ENCODE measurements around the gene ST6GALNAC1.
A peak's percentile ranks its signal among the peaks of the same experiment; 100 is the strongest.

ST6GALNAC1 gene

DNA sequence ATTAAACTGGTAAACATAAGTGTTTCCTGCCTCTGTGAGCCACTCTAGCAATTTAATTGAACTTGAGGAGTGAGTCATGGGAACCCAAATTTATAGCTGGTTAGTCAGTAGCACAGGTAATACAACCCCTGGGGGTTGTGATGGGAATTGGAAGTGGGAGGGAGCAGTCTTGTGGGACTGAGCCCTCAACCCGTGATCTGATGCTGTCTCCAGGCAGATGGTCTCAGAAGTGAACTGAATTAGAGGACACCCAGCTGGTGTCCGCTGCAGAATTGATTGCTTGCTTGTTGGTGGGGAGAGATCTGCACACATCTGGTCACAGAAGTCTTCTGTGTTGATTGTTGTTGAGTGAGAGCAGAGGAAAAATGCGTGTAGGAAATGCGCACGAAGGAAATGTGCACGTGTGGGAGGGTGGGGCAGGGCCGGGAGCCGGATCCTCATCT is 50.2 kb downstream of the ST6GALNAC1 start:
- DNase-seq = no peak
- WGBS = 85% methylated on average over 6 of the region's 8 CpGs
- Histone ChIP-seq H2BK15ac (ENCODE audit: low read depth, poor library complexity, severe bottlenecking) (no peak overlapping the region), H3K4me3 (ENCODE audit: insufficient read depth in 1 of 2, low read depth in 1 of 2, low read length in 2 of 2) (no peak overlapping the region), H2AK5ac (ENCODE audit: low read length, severe bottlenecking) (no peak overlapping the region), H4K91ac (ENCODE audit: low read length) (no peak overlapping the region), H3K14ac (ENCODE audit: low read length in 2 of 2) (peak overlapping the region in 1 of 2 experiments; percentile 71), H2BK12ac (ENCODE audit: low read length in 2 of 2) (no peak overlapping the region), H3K27me3 (ENCODE audit: control insufficient read depth in 1 of 2, insufficient read depth in 1 of 2, low read length in 2 of 2) (peaks cover 19 to 26% of the 10 kb centered on the region in 2 experiments), H3K9ac (ENCODE audit: low read length) (no peak overlapping the region), H3K79me1 (replicated peaks; ENCODE audit: low read length, poor library complexity, severe bottlenecking) (no peaks in the 10 kb centered on the region), H3K9me3 (ENCODE audit: control insufficient read depth, low read length) (no peaks in the 10 kb centered on the region), H3K4me2 (ENCODE audit: low read length, poor library complexity, severe bottlenecking) (no peak overlapping the region), H3K4me1 (ENCODE audit: control insufficient read depth, insufficient read depth, low read depth, low read length) (no peaks in the 10 kb centered on the region), H3K18ac (ENCODE audit: low read depth in 1 of 2, low read length in 2 of 2) (no peak overlapping the region), H2AFZ (ENCODE audit: low read depth, low read length) (no peak overlapping the region), H2BK120ac (ENCODE audit: low read depth, low read length) (no peak overlapping the region), H3K36me3 (ENCODE audit: control insufficient read depth in 1 of 2, insufficient read depth in 2 of 2, low read depth in 1 of 2, low read length in 2 of 2) (no peaks in the 10 kb centered on the region), H2BK5ac (ENCODE audit: low read depth, low read length, poor library complexity, severe bottlenecking) (no peak overlapping the region), H4K8ac (ENCODE audit: low read length) (no peak overlapping the region), H3K27ac (ENCODE audit: low read length, poor library complexity, severe bottlenecking) (no peak overlapping the region), H3K4ac (ENCODE audit: low read depth in 1 of 2, low read length in 2 of 2) (no peak overlapping the region), H3K23ac (ENCODE audit: low read length in 2 of 2) (no peak overlapping the region)

DNA sequence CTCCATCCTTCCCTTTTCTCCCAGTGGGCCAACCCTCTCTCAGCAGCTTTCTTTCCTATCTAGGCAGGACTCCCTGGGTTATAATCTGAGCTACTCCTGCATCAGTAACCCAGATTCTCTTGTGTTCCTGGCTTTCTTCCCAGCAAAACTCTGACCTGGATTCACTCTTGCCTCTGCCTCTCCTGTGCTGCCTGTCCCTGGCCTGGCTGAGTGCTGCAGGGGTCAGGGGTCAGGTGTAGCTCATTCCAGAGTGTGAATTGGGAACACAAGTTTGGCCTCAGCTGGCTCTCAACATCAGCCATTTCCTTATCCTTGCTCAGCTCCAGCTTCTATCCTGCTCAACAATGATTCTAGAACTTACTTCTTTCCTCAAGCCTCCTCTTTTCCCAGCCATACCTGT is 55.4 kb downstream of the ST6GALNAC1 start:
- H4K8ac ChIP-seq (ENCODE audit: low read length) = no peak overlapping the region

GRCh38 chr17:76586741-76587487 is 56.6 kb downstream of the ST6GALNAC1 start:
- no peak overlapping the region for H2AK5ac ChIP-seq (ENCODE audit: low read length, severe bottlenecking)
- no peaks in the 10 kb centered on the region for H3K79me1 ChIP-seq (replicated peaks; ENCODE audit: low read length, poor library complexity, severe bottlenecking)
- 35% methylated on average over 17 of the region's 17 CpGs for WGBS
- H2BK120ac ChIP-seq (ENCODE audit: low read depth, low read length) = no peak overlapping the region
- H3K4me3 ChIP-seq (ENCODE audit: insufficient read depth in 1 of 2, low read depth in 1 of 2, low read length in 2 of 2) = no peak overlapping the region
- peaks cover 15% of the 10 kb centered on the region for H3K4me1 ChIP-seq (ENCODE audit: control insufficient read depth, insufficient read depth, low read depth, low read length)
- H3K27me3 ChIP-seq (ENCODE audit: control insufficient read depth in 1 of 2, insufficient read depth in 1 of 2, low read length in 2 of 2) = peaks cover 37 to 59% of the 10 kb centered on the region in 2 experiments
- H3K36me3 ChIP-seq (ENCODE audit: control insufficient read depth in 1 of 2, insufficient read depth in 2 of 2, low read depth in 1 of 2, low read length in 2 of 2) = no peaks in the 10 kb centered on the region
- H2BK5ac ChIP-seq (ENCODE audit: low read depth, low read length, poor library complexity, severe bottlenecking) = no peak overlapping the region
- no peak overlapping the region for H3K23ac ChIP-seq (ENCODE audit: low read length in 2 of 2)
- H3K9me3 ChIP-seq (ENCODE audit: control insufficient read depth, low read length) = no peaks in the 10 kb centered on the region
- H4K8ac ChIP-seq (ENCODE audit: low read length) = no peak overlapping the region
- H2AFZ ChIP-seq (ENCODE audit: low read depth, low read length) = no peak overlapping the region
- H3K18ac ChIP-seq (ENCODE audit: low read depth in 1 of 2, low read length in 2 of 2) = no peak overlapping the region
- H3K9ac ChIP-seq (ENCODE audit: low read length) = no peak overlapping the region
- no peak overlapping the region for H4K91ac ChIP-seq (ENCODE audit: low read length)
- no peak for DNase-seq
- no peak overlapping the region for H2BK15ac ChIP-seq (ENCODE audit: low read depth, poor library complexity, severe bottlenecking)
- H3K4ac ChIP-seq (ENCODE audit: low read depth in 1 of 2, low read length in 2 of 2) = no peak overlapping the region
- H3K4me2 ChIP-seq (ENCODE audit: low read length, poor library complexity, severe bottlenecking) = no peak overlapping the region
- no peak overlapping the region for H3K14ac ChIP-seq (ENCODE audit: low read length in 2 of 2)
- no peak overlapping the region for H3K27ac ChIP-seq (ENCODE audit: low read length, poor library complexity, severe bottlenecking)
- H2BK12ac ChIP-seq (ENCODE audit: low read length in 2 of 2) = peak overlapping the region in 1 of 2 experiments; percentile 49

More for the DNA sequence above, 55.4 kb downstream of the ST6GALNAC1 start:
- Histone ChIP-seq H2BK12ac (ENCODE audit: low read length in 2 of 2) (no peak overlapping the region), H2AFZ (ENCODE audit: low read depth, low read length) (no peak overlapping the region), H3K79me1 (replicated peaks; ENCODE audit: low read length, poor library complexity, severe bottlenecking) (no peaks in the 10 kb centered on the region), H3K27me3 (ENCODE audit: control insufficient read depth in 1 of 2, insufficient read depth in 1 of 2, low read length in 2 of 2) (peaks cover 37 to 55% of the 10 kb centered on the region in 2 experiments), H2AK5ac (ENCODE audit: low read length, severe bottlenecking) (no peak overlapping the region), H3K4me3 (ENCODE audit: insufficient read depth in 1 of 2, low read depth in 1 of 2, low read length in 2 of 2) (no peak overlapping the region), H2BK15ac (ENCODE audit: low read depth, poor library complexity, severe bottlenecking) (no peak overlapping the region), H3K18ac (ENCODE audit: low read depth in 1 of 2, low read length in 2 of 2) (no peak overlapping the region), H3K4me2 (ENCODE audit: low read length, poor library complexity, severe bottlenecking) (no peak overlapping the region), H4K91ac (ENCODE audit: low read length) (no peak overlapping the region), H2BK120ac (ENCODE audit: low read depth, low read length) (no peak overlapping the region), H3K4ac (ENCODE audit: low read depth in 1 of 2, low read length in 2 of 2) (no peak overlapping the region), H2BK5ac (ENCODE audit: low read depth, low read length, poor library complexity, severe bottlenecking) (no peak overlapping the region), H3K36me3 (ENCODE audit: control insufficient read depth in 1 of 2, insufficient read depth in 2 of 2, low read depth in 1 of 2, low read length in 2 of 2) (no peaks in the 10 kb centered on the region), H3K9me3 (ENCODE audit: control insufficient read depth, low read length) (no peaks in the 10 kb centered on the region), H3K27ac (ENCODE audit: low read length, poor library complexity, severe bottlenecking) (no peak overlapping the region), H3K4me1 (ENCODE audit: control insufficient read depth, insufficient read depth, low read depth, low read length) (peaks cover 15% of the 10 kb centered on the region), H3K14ac (ENCODE audit: low read length in 2 of 2) (no peak overlapping the region), H3K23ac (ENCODE audit: low read length in 2 of 2) (no peak overlapping the region), H3K9ac (ENCODE audit: low read length) (no peak overlapping the region)
- DNase-seq = no peak

- H3K27me3 ChIP-seq (ENCODE audit: control insufficient read depth in 1 of 2, insufficient read depth in 1 of 2, low read length in 2 of 2) = peaks cover 37 to 66% of the 10 kb centered on the region in 2 experiments
- peak within 1 kb of the TSS; percentile 89 for H4K91ac ChIP-seq (ENCODE audit: low read length)
- H3K4ac ChIP-seq (ENCODE audit: low read depth in 1 of 2, low read length in 2 of 2) = no peak within 1 kb of the TSS
- no peaks in the 10 kb centered on the region for H3K36me3 ChIP-seq (ENCODE audit: control insufficient read depth in 1 of 2, insufficient read depth in 2 of 2, low read depth in 1 of 2, low read length in 2 of 2)
- peak within 1 kb of the TSS; percentile 48 for H4K8ac ChIP-seq (ENCODE audit: low read length)
- peak; percentile 55 for DNase-seq
- peak within 1 kb of the TSS; percentile 82 for H3K4me2 ChIP-seq (ENCODE audit: low read length, poor library complexity, severe bottlenecking)
- H3K79me1 ChIP-seq (replicated peaks; ENCODE audit: low read length, poor library complexity, severe bottlenecking) = no peaks in the 10 kb centered on the region
- H3K18ac ChIP-seq (ENCODE audit: low read depth in 1 of 2, low read length in 2 of 2) = peak within 1 kb of the TSS; percentile 77
- H3K27ac ChIP-seq (ENCODE audit: low read length, poor library complexity, severe bottlenecking) = no peak within 1 kb of the TSS
- no peak within 1 kb of the TSS for H2AK5ac ChIP-seq (ENCODE audit: low read length, severe bottlenecking)
- peak within 1 kb of the TSS; percentile 56 for H2AFZ ChIP-seq (ENCODE audit: low read depth, low read length)
- H2BK5ac ChIP-seq (ENCODE audit: low read depth, low read length, poor library complexity, severe bottlenecking) = no peak within 1 kb of the TSS
- peak within 1 kb of the TSS; percentile 26 for H2BK15ac ChIP-seq (ENCODE audit: low read depth, poor library complexity, severe bottlenecking)
- H2BK12ac ChIP-seq (ENCODE audit: low read length in 2 of 2) = peak within 1 kb of the TSS in 1 of 2 experiments; percentile 90
- H3K14ac ChIP-seq (ENCODE audit: low read length in 2 of 2) = peak within 1 kb of the TSS in 1 of 2 experiments; percentile 71
- H3K9me3 ChIP-seq (ENCODE audit: control insufficient read depth, low read length) = no peaks in the 10 kb centered on the region
- H3K23ac ChIP-seq (ENCODE audit: low read length in 2 of 2) = peak within 1 kb of the TSS in 1 of 2 experiments; percentile 75
- H3K9ac ChIP-seq (ENCODE audit: low read length) = peak within 1 kb of the TSS; percentile 61
- peaks cover 15% of the 10 kb centered on the region for H3K4me1 ChIP-seq (ENCODE audit: control insufficient read depth, insufficient read depth, low read depth, low read length)
- WGBS = 2% methylated on average over 76 of the region's 84 CpGs
- no peak within 1 kb of the TSS for H2BK120ac ChIP-seq (ENCODE audit: low read depth, low read length)
- H3K4me3 ChIP-seq (ENCODE audit: insufficient read depth in 1 of 2, low read depth in 1 of 2, low read length in 2 of 2) = peak within 1 kb of the TSS; percentile 32 to 75
Observed at GRCh38 chr17:76585649-76586593, 57.6 kb downstream of the ST6GALNAC1 start, which contains the start of gene ST6GALNAC2. Gene ST6GALNAC2, minus strand, starts transcription at chr17:76585860. Its CDS starts 52 bp downstream, at chr17:76585808.

Measured in mesenchymal stem cell (in vitro differentiated cells and primary cell).